GM12865 (cell line): Measurements from ENCODE around the gene FNDC5.

Experiments used
- DNase-seq: peaks from one replicate; pipeline ENCODE4 v3.0.0; 2010; ENCODE audit warnings: low read depth
- H3K4me3 ChIP-seq: 2 replicates; pipeline ENCODE4 v1.5.1; 2011; ENCODE audit warnings: mild to moderate bottlenecking, low read depth, low read length, control low read depth
- TF ChIP-seq, protein P1 (sequence below): IDR thresholded peaks from 2 replicates; pipeline ENCODE4 v1.5.1; 2011; ENCODE audit warnings: low read length, control low read depth, low read depth, inconsistent platforms; ENCODE audit not compliant: insufficient read depth; ENCODE audit errors: missing control alignments

Gene FNDC5

DNA sequence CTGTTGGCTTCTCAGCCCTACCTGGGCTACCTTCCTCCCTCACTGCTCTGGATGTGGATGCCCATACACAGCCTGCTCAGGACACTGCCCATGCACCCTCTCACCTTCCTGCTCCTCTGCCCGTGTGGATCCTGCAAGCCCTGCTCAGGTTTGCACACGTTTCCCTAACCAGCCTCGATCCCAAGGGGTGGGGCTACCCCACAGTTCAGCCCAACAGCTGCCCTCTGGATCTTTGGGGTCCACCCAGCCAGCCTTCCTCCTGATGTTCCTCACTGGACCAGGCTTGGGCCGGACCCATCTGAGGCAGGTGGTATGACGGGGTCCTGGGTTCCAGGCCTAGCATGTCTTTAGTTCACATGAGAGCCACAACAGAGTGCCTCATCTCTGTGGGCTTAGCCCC is 25.7 kb upstream of the FNDC5 start:
- DNase-seq, result no peak
- TF ChIP-seq, protein P1, sequence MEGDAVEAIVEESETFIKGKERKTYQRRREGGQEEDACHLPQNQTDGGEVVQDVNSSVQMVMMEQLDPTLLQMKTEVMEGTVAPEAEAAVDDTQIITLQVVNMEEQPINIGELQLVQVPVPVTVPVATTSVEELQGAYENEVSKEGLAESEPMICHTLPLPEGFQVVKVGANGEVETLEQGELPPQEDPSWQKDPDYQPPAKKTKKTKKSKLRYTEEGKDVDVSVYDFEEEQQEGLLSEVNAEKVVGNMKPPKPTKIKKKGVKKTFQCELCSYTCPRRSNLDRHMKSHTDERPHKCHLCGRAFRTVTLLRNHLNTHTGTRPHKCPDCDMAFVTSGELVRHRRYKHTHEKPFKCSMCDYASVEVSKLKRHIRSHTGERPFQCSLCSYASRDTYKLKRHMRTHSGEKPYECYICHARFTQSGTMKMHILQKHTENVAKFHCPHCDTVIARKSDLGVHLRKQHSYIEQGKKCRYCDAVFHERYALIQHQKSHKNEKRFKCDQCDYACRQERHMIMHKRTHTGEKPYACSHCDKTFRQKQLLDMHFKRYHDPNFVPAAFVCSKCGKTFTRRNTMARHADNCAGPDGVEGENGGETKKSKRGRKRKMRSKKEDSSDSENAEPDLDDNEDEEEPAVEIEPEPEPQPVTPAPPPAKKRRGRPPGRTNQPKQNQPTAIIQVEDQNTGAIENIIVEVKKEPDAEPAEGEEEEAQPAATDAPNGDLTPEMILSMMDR, result no peak
- no peak overlapping the region for H3K4me3 ChIP-seq

GRCh38 chr1:32895325-32896215 is 24.9 kb upstream of the FNDC5 start:
- no peak for DNase-seq
- TF ChIP-seq, protein P1, result no peak
- no peak overlapping the region for H3K4me3 ChIP-seq

DNA sequence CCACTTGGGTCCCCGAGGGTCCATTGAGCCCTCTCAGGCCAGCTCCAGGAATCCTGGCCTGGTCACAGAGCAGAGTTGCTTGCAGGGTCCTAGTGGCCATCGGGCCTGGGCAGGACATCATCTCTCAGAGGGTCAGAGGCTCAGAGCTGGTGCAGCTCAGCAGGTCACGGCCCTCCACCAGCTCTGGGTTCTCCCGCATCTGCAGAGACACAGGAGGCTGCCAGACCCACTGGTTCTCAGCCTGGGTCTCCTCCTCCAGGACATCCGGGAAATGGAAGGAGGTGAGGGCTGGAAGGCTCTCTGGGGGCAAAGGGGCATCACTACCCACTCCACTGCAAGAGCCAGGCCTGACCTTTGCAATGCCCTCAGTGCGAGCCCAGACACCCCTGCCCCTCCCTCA is 24.0 kb upstream of the FNDC5 start:
- no peak for DNase-seq
- no peak overlapping the region for H3K4me3 ChIP-seq
- TF ChIP-seq, protein P1, result no peak

- no peak for DNase-seq
- TF ChIP-seq, protein P1, result no peak
- no peak overlapping the region for H3K4me3 ChIP-seq
These were observed 23.4 kb upstream of the FNDC5 start for GRCh38 chr1:32894019-32894600.

- no peak for DNase-seq
- H3K4me3 ChIP-seq, result no peak overlapping the region; the same call in 1 of the 2 replicates
- TF ChIP-seq, protein P1, result no peak
These were observed 22.7 kb upstream of the FNDC5 start for GRCh38 chr1:32893198-32894018.

GRCh38 chr1:32892368-32893197 is 21.9 kb upstream of the FNDC5 start:
- no peak overlapping the region for H3K4me3 ChIP-seq
- TF ChIP-seq, protein P1, result peak; percentile 55
- peak; percentile 41 for DNase-seq
